Muscle of arm (tissue), 12 donors: Measurements from ENCODE around the gene CD300LG. TPM values are rescaled to one million over a fixed set of nuclear protein-coding genes. Genes with fewer than 3 reads are reported as not detected.
"Not testable (repeated sequence)": the region's sequence is repeated elsewhere in the genome, so short reads cannot be mapped to it uniquely, and the experiment has no call there.

ENCODE experiments used
- DNase-seq: peaks from one replicate; pipeline ENCODE4 v3.0.0-alpha.2; 2013
- polyA plus RNA-seq, 12 donors: library from polyadenylated mRNA; unstranded; fragments of 120-200 nt; gene quantifications; one replicate each; pipeline ENCODE4 v1.2.1, GENCODE V29; 2013; ENCODE audit not compliant: insufficient read length in 12 of 12

The CD300LG gene
- polyA plus RNA-seq, 12 donors, result 1.6 to 3.2 (median 2.2) TPM; not detected in 2

- DNase-seq, result no peak
These were observed 6.6 kb downstream of the CD300LG start for GRCh38 chr17:43853546-43853945.

- no peak for DNase-seq
These were observed 7.5 kb downstream of the CD300LG start for GRCh38 chr17:43854498-43854897.

GRCh38 chr17:43855061-43855460 is 8.1 kb downstream of the CD300LG start:
- no peak for DNase-seq

GRCh38 chr17:43856141-43856540 is 9.2 kb downstream of the CD300LG start:
- DNase-seq, result no peak

GRCh38 chr17:43857141-43857540 is 10.2 kb downstream of the CD300LG start:
- DNase-seq, result no peak

GRCh38 chr17:43857957-43858600 is 11.1 kb downstream of the CD300LG start:
- no peak for DNase-seq

GRCh38 chr17:43860077-43860725 is 13.2 kb downstream of the CD300LG start:
- DNase-seq, result no peak

GRCh38 chr17:43860927-43861622 is 14.1 kb downstream of the CD300LG start:
- DNase-seq, result no peak

- DNase-seq, result no peak
These were observed 15.0 kb downstream of the CD300LG start for GRCh38 chr17:43861960-43862359.

GRCh38 chr17:43864161-43864984 is 17.4 kb downstream of the CD300LG start:
- no peak for DNase-seq

- DNase-seq, result no peak
These were observed 21.4 kb downstream of the CD300LG start for GRCh38 chr17:43868226-43868994.

- DNase-seq, result not testable (repeated sequence)
These were observed 22.1 kb downstream of the CD300LG start for GRCh38 chr17:43869031-43869430.

- no peak for DNase-seq
These were observed 25.1 kb downstream of the CD300LG start for GRCh38 chr17:43871946-43872690.

GRCh38 chr17:43873091-43873490 is 26.1 kb downstream of the CD300LG start:
- no peak for DNase-seq

- no peak for DNase-seq
These were observed 26.8 kb downstream of the CD300LG start for GRCh38 chr17:43873815-43874214.

- no peak for DNase-seq
These were observed 27.3 kb downstream of the CD300LG start for GRCh38 chr17:43874293-43874692.

- no peak for DNase-seq
These were observed 28.6 kb downstream of the CD300LG start for GRCh38 chr17:43875476-43876147.

- no peak for DNase-seq
These were observed 30.1 kb downstream of the CD300LG start for GRCh38 chr17:43877031-43877430.

- DNase-seq, result no peak
These were observed 30.6 kb downstream of the CD300LG start for GRCh38 chr17:43877451-43878155.
